SK-N-MC (cell line): ENCODE measurements around the gene CETN3.

Experiments used
- EZH2 ChIP-seq: fragments of 200-600 bp; sonication (generic); IDR thresholded peaks from one replicate; pipeline ENCODE4 v1.6.1; 2017; ENCODE audit warnings: antibody characterized with exemption
- FOXP2 ChIP-seq: optimal IDR thresholded peaks from 2 replicates; pipeline ENCODE3; 2011; ENCODE audit warnings: mild to moderate bottlenecking, moderate library complexity; ENCODE audit not compliant: insufficient read depth; ENCODE audit errors: extremely low read length, control extremely low read depth
- POLR2AphosphoS5 ChIP-seq: IDR thresholded peaks from 2 replicates; pipeline ENCODE4 v1.6.1; 2012; ENCODE audit warnings: mild to moderate bottlenecking, low read depth, low read length, borderline replicate concordance

GRCh38 chr5:90347462-90347861 is 62.1 kb downstream of the CETN3 start:
- TF ChIP-seq POLR2AphosphoS5 (no peak), EZH2 (no peak), FOXP2 (no peak)
